Stimulated activated CD4-positive, alpha-beta T cell treated with anti-CD3 and anti-CD28 coated beads, Interleukin-12 subunit alpha, Interleukin-12 subunit beta, amount 100 ng/mL, for 24 hours (primary cell): ENCODE results near the gene NEU4.
A peak's percentile ranks its signal among the peaks of the same experiment; 100 is the strongest.
"Not testable (repeated sequence)": the region's sequence is repeated elsewhere in the genome, so short reads cannot be mapped to it uniquely, and the experiment has no call there.

Experiments
- DNase-seq, 2 experiments: peaks; one replicate each; pipeline ENCODE4 v3.0.0-alpha.2; 2020; ENCODE audit warnings: low read depth in 2 of 2

Gene NEU4

GRCh38 chr2:241775223-241776177 is 33.5 kb upstream of the NEU4 start:
- DNase-seq, result no peak

DNA sequence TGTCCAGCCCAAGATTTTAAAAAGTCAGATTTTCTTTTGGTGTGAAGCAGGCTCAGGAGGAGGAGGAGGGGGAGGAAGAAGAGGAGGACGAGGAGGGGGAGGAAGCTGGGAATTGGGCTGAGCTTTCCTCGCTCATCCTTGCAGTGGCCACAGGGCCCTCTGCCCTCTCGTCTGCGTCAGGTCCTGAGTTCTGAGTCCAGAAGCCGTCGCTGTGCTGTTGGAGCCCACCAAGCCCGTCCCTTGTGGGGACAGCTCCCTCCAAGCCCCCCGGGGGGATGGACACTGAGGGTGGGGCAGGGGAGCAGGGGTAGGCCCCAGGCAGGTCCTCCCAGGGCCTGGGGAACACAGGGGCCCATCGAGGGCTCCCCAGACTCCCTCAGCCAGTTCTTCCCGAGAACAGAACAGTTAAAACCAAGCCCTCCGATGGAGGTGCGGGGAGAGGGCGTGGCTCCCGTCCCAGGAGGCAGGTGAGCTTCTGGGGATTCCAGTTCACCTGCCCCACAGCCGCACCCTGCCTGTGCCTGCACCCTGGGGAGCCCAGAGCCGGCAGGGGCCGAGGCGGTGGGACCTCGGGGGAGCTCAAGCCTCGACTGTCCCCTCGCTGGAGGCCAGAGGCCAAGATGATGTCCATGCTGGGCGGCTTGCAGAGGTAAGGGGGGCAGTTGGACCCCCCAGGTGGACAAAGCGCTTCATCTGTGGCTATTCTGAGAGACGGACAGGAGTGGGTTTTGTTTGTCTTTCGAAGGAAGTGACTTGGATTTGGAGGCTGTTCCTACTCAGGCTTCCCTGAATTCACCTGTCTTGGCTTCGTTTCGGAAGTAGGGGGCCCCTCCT is 32.4 kb upstream of the NEU4 start, which contains the start of gene GAL3ST2:
Gene GAL3ST2 (plus strand): TSS at position 487 of the 834 bp plus-strand sequence. CDS start 134 bp downstream, at position 621.
- DNase-seq, result no peak

GRCh38 chr2:241777170-241777685 is 31.8 kb upstream of the NEU4 start:
- no peak for DNase-seq

GRCh38 chr2:241777686-241778627 is 31.0 kb upstream of the NEU4 start:
- no peak for DNase-seq

GRCh38 chr2:241780939-241781569 is 27.9 kb upstream of the NEU4 start:
- no peak for DNase-seq

GRCh38 chr2:241782053-241782452 is 26.9 kb upstream of the NEU4 start:
- not testable (repeated sequence) for DNase-seq

DNA sequence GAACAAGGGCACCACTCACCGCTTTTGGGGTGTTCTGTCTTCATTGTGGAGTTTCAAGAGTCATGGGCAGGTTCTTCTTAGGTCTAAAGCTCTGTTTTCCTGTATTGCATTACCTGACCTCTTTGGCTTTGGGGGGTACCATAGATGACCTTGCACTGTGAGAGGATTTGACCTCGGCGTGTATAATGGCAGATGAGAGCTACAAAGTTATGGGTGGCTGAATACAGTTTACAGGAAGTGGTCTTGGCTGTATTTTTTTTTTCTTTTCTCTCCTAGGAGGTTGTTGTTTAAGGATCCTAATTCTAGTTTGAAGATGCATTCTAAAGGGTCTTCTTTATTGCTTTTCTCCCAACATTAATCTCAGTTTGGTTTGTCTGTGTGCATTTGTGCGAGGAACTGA is 20.9 kb upstream of the NEU4 start:
- DNase-seq, result no peak

DNA sequence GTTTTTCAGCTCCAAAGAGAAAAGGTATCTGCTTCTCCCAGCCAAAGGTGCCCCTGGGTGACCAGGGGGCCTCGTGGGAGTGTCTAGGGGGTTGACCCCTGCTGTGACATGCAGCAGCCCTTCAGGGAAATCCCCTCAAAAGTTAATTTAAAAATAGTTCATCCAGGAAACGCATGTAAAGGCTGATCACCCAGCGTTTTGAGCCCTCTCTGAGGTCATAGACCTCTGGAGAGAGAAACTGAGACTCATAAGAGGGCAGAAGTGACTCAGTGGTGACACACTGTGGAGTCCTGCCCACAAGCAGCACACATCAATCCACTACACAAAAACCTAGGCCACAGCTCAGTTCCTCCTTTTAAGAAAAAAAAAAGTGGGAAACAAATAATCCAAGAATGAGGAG is 20.4 kb upstream of the NEU4 start:
- DNase-seq, result peak; percentile 26 to 33

- DNase-seq, result not testable (repeated sequence)
Measured at GRCh38 chr2:241791385-241791784, 17.6 kb upstream of the NEU4 start.

DNA sequence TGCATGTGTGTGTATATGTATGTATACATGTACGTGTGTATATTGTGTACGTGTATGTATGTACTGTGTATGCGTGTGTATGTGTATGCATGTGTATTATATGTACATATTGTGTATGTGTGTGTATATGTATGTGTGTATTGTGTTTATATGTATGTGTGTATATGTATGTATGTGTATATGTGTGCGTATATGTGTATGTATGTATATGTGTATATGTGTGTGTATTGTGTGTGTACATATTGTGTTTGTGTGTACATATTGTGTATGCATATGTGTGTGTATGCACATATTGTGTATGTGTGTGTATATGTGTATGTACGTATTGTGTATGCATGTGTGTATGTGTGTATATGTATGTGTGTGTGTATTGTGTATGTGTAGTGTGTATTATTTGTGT is 15.6 kb upstream of the NEU4 start:
- DNase-seq, result no peak

- no peak for DNase-seq
Measured at GRCh38 chr2:241794250-241794823, 14.7 kb upstream of the NEU4 start.

DNA sequence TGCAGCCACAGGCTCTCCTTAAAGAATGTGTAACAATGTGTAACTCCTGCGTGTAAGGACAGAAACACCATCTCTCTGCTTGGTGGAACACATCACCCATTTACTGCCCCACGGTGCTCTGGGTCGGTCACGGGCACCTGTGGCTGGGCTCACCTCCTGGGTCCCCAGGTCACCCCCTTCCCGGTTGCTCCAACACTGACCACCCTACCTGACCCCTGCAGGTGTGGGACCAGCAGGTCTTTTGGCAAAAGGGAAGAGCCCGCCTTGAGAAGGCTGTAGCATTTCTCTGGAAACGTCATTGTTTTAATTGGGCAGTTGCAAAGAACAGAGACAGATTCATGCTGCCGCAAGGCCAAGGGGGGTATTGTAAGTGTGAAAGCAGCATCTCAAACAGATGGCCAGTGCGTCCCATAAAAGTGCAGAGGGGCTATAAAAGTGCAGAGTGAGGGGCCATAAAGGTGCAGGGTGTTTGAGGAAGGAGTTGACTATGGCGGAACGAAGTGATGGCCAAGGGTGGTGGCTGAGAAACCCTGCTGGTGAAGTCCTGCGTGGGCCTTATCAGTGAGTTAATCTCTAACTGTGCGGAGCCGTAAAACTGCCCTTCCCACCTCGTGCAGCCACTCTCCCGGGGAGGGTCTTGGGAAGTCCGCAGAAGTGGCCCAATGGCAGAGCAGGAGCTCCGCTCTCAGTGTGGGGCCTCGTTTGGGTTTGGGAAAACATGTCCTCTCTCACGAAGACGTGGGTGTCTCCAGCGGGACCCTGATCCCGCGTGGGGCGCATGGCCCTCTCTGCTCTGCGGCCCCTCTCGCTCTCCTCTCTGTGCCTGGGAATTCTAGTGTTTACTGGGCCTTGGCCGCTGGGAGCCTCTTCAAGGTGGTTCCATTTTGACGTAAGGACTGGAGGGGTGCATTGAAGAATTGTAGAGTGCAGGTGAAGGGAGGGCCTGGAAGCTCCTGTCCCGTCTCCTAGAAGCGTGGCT is 13.7 kb upstream of the NEU4 start:
- DNase-seq, result no peak

DNA sequence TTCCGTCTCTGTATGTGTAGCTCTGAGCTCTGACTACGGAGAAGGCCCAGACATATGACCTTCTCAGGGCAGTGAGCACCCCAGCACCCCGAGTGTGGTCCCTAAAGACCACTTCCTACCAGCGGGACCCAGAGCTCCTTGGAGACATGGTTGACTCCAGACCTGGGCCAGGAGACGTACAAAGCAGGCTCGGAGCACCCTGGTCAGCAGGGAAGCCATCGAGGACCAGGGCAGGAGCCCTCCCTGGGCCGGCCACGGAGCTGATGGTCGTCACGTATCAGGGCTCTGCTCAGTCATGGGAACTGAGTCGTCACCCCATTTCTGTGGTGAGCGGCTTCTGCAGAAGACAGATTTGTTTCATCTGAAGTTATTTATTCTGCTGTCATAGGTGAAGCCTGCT is 12.8 kb upstream of the NEU4 start:
- DNase-seq, result no peak

- no peak for DNase-seq
Measured at GRCh38 chr2:241796610-241797138, 12.3 kb upstream of the NEU4 start.

- no peak for DNase-seq
Measured at GRCh38 chr2:241797441-241798080, 11.4 kb upstream of the NEU4 start.

DNA sequence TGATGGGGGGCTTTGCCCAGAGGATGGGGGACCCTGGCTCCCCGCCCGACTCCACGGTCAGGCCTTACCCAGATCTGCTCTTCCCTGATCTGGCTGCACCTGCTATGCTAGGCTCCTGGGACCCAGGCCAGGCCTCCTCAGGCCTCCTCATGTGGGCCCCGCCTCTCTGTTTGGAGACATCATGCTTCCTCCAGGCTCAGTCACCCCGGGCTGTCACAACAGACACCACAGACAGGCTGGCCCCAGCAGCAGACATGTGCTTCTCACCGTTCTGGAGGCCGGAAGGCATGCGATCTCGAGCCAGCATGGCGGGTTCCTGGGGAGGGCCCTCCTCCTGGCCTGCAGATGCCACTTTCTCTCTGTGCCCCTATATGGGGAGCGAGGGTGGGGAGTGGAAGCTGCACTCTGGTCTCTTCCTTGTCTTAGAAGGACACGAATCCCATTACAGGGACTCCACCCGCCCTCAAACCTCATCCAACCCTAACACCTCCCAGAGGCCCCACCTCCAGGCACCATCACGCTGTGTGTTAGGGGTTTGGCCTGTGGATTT is 10.8 kb upstream of the NEU4 start:
- DNase-seq, result no peak

DNA sequence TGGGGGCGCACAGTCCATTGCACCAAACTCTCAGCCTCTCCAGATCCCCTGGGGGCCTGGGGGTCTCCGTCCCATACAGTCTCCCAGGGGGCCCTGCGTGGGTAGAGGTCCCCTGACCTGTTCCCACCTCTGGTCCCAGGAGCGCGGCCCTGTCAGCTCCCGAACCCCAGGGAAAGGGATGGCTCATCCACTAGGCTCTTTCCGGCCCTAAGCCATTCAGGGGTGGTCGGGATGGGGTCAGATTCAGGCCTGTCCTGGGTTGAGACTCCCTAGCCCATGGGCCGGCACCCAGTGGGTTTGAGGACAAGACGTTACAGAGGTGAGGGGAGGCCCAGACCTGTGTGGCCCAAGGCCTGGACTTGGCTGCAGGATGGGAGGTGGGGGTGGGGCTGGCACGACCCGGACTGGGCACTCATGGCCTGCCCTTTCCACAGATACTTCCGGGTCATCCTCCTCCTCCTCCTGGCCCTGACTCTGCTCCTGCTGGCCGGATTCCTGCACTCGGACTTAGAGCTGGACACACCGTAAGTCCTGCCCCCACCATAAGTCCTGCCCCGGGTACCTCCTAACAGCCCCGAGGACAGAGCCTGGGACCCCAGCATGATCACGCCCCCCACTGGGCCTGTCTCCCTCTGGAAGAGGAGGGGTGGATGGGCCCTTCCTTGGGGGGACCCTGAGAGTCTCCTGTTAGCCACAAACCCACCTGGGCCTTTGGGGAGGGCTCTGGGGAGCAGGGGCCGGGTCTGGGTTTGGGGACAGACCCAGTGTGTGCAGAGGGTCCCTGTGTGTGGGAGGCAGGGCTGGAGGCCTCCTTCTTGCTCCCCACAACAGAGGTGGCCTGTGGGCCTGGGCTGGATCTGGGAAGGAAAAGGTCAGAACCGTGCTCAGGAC is 10.1 kb upstream of the NEU4 start:
- no peak for DNase-seq
